Measurements from ENCODE around the gene PES1. TPM values are rescaled to one million over a fixed set of nuclear protein-coding genes. Genes with fewer than 3 reads are reported as not detected.
"Not testable (repeated sequence)": the region's sequence is repeated elsewhere in the genome, so short reads cannot be mapped to it uniquely, and the experiment has no call there.

Gene PES1
- total RNA-seq, 1 experiment from 2014 or later, result 200 TPM

GRCh38 chr22:30586414-30586813 is 5.3 kb downstream of the PES1 start:
- no peak for DNase-seq (ENCODE audit: low read depth, low spot score)
- in situ Hi-C loops (cut with HindIII; ENCODE audit: low pct_unique_long_range_greater_than_20kb, low sequenced_read_pairs), result no loop called here

- DNase-seq (ENCODE audit: low read depth, low spot score), result no peak
- in situ Hi-C loops (cut with HindIII; ENCODE audit: low pct_unique_long_range_greater_than_20kb, low sequenced_read_pairs), result no loop called here
Measured at GRCh38 chr22:30584441-30584840, 7.3 kb downstream of the PES1 start.

- DNase-seq (ENCODE audit: low read depth, low spot score), result no peak
- in situ Hi-C loops (cut with HindIII; ENCODE audit: low pct_unique_long_range_greater_than_20kb, low sequenced_read_pairs), result no loop called here
Measured at GRCh38 chr22:30582788-30583545, 8.7 kb downstream of the PES1 start.

- in situ Hi-C loops (cut with HindIII; ENCODE audit: low pct_unique_long_range_greater_than_20kb, low sequenced_read_pairs), result no loop called here
Measured at GRCh38 chr22:30582051-30582450, 9.7 kb downstream of the PES1 start.

GRCh38 chr22:30580896-30581295 is 10.8 kb downstream of the PES1 start:
- no peak for DNase-seq (ENCODE audit: low read depth, low spot score)
- in situ Hi-C loops (cut with HindIII; ENCODE audit: low pct_unique_long_range_greater_than_20kb, low sequenced_read_pairs), result no loop called here

More at GRCh38 chr22:30582051-30582450, 9.7 kb downstream of the PES1 start:
- DNase-seq (ENCODE audit: low read depth, low spot score), result no peak

- in situ Hi-C loops (cut with HindIII; ENCODE audit: low pct_unique_long_range_greater_than_20kb, low sequenced_read_pairs), result no loop called here
- no peak for DNase-seq (ENCODE audit: low read depth, low spot score)
Measured at GRCh38 chr22:30578481-30578880, 13.2 kb downstream of the PES1 start.

- in situ Hi-C loops (cut with HindIII; ENCODE audit: low pct_unique_long_range_greater_than_20kb, low sequenced_read_pairs), result no loop called here
- DNase-seq (ENCODE audit: low read depth, low spot score), result no peak
Measured at GRCh38 chr22:30575859-30576258, 15.9 kb downstream of the PES1 start.

GRCh38 chr22:30574997-30575671 is 16.6 kb downstream of the PES1 start:
- in situ Hi-C loops (cut with HindIII; ENCODE audit: low pct_unique_long_range_greater_than_20kb, low sequenced_read_pairs), result no loop called here
- DNase-seq (ENCODE audit: low read depth, low spot score), result no peak

- in situ Hi-C loops (cut with HindIII; ENCODE audit: low pct_unique_long_range_greater_than_20kb, low sequenced_read_pairs), result no loop called here
- DNase-seq (ENCODE audit: low read depth, low spot score), result no peak
Measured at GRCh38 chr22:30574095-30574981, 17.4 kb downstream of the PES1 start, which contains the start of gene GAL3ST1. Gene GAL3ST1 (minus strand): TSS chr22:30574665. CDS start chr22:30557392, 17,273 bp downstream.

GRCh38 chr22:30573594-30574094 is 18.1 kb downstream of the PES1 start:
- in situ Hi-C loops (cut with HindIII; ENCODE audit: low pct_unique_long_range_greater_than_20kb, low sequenced_read_pairs), result no loop called here

GRCh38 chr22:30572840-30573593 is 18.7 kb downstream of the PES1 start:
- in situ Hi-C loops (cut with HindIII; ENCODE audit: low pct_unique_long_range_greater_than_20kb, low sequenced_read_pairs), result no loop called here
- peak; percentile 40 for DNase-seq (ENCODE audit: low read depth, low spot score)

More at GRCh38 chr22:30573594-30574094, 18.1 kb downstream of the PES1 start:
- DNase-seq (ENCODE audit: low read depth, low spot score), result no peak

GRCh38 chr22:30572210-30572609 is 19.5 kb downstream of the PES1 start:
- in situ Hi-C loops (cut with HindIII; ENCODE audit: low pct_unique_long_range_greater_than_20kb, low sequenced_read_pairs), result no loop called here
- DNase-seq (ENCODE audit: low read depth, low spot score), result no peak

- DNase-seq (ENCODE audit: low read depth, low spot score), result no peak
Measured at GRCh38 chr22:30569674-30570202, 22.0 kb downstream of the PES1 start.

GRCh38 chr22:30568137-30568805 is 23.4 kb downstream of the PES1 start:
- DNase-seq (ENCODE audit: low read depth, low spot score), result no peak
- in situ Hi-C loops (cut with HindIII; ENCODE audit: low pct_unique_long_range_greater_than_20kb, low sequenced_read_pairs), result no loop called here

More at GRCh38 chr22:30569674-30570202, 22.0 kb downstream of the PES1 start:
- in situ Hi-C loops (cut with HindIII; ENCODE audit: low pct_unique_long_range_greater_than_20kb, low sequenced_read_pairs), result no loop called here

- DNase-seq (ENCODE audit: low read depth, low spot score); in situ Hi-C loops (cut with HindIII; ENCODE audit: low pct_unique_long_range_greater_than_20kb, low sequenced_read_pairs): not testable (repeated sequence)
Measured at GRCh38 chr22:30567277-30567676, 24.4 kb downstream of the PES1 start.

- DNase-seq (ENCODE audit: low read depth, low spot score), result no peak
- in situ Hi-C loops (cut with HindIII; ENCODE audit: low pct_unique_long_range_greater_than_20kb, low sequenced_read_pairs), result no loop called here
Measured at GRCh38 chr22:30566125-30566524, 25.6 kb downstream of the PES1 start.
